GM12864 (cell line): ENCODE data around the gene LCE2D.

Experiments
- DNase-seq: peaks from one replicate; pipeline ENCODE4 v3.0.0-alpha.2; 2011; ENCODE audit warnings: low read depth
- H3K4me3 ChIP-seq: 2 replicates; pipeline ENCODE4 v1.5.1; 2011; ENCODE audit warnings: mild to moderate bottlenecking, low read depth, low read length, control low read depth
- CTCF ChIP-seq: IDR thresholded peaks from 2 replicates; pipeline ENCODE4 v1.5.1; 2011; ENCODE audit warnings: low read depth, mild to moderate bottlenecking, moderate library complexity, low read length, control low read depth, inconsistent platforms; ENCODE audit errors: missing control alignments

The LCE2D gene

DNA sequence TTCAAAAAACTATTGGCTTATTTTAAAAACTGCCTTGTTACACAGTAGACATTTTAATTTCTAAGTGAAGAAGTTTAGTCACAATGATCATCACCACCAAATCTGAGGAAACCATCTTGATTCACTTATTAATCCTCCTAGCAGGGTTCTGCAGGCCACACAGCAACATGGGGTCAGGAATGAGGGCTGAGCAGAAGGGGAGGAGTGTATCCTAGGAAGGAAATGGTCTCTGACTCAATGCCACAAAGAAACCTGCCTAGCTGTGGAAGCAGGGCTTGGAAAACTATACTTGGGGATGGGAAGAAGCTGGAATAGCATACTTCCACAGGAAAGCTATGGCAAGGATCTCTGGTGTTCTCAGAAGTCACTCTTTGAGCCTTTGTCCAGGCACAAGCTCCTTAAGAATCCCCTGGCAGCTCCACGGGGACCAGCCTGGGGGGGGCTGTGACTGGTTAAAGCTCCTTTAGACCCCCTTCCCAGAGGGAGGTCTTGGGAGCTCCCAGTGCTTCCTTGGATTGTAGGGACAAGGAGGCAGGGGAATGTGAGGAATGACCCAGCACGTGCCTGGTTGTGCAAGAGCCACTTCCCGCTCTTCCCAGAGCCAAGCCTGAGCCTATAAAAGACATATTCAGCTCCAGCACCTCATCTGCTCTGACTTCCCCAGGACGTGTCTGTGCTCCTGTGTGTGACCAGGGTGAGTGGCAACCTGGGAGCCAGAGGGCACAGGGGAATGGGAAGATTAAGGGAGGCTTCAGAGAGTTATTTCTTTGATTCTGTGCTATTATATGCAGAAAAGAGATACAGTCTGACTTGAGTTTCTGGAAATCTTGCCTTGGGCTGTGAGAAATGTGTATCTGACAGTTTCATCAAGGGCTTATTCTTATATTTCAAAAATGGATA, 34.8 kb downstream of the LCE2D start, which contains the start of gene LCE2A:
Gene LCE2A, plus strand, starts transcription at position 645 of the 900 bp plus-strand sequence. CDS start 557 bp downstream, outside the sequence.
- no peak for DNase-seq
- H3K4me3 ChIP-seq: no peak within 1 kb of the TSS
- no peak for TF ChIP-seq CTCF

DNA sequence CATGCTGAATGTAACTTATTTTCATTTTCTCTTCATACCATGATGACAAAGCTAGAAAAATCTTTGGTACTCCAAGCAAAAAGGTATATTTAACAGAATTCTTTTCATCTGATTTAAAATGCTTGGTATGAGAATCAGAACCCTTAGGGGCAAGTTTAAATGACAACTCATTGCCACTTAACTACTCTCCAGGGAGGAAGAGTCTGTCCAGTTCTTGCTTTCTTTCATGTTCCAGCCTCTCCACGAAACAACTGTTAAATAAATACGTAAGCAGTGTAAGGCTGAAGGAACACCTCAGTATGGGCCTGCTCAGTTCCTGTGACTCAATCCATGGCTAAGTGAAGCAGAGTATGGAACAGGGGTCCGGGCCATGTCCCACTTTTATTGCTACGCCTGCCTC, 36.6 kb downstream of the LCE2D start:
- TF ChIP-seq CTCF: no peak
- H3K4me3 ChIP-seq: no peak overlapping the region
- no peak for DNase-seq

DNA sequence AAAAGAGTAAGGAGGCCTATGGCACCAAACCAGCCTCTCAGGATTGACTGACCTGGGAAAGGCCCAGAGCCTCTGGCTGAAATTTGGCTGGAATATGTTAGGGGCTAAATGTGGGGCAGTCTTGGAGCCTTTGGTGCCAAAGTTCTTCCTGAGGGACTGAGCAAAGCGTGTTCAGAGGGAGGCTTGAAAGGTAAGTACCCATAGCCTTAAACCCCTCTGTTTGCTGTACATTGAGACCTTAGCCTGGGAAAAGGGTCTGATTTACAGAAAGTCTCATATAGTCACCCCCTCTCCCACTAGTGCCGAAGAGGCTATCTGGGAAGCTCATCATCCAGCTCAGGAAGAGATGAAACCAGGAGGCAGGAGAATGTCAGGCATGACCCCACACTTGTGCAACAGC, 44.7 kb downstream of the LCE2D start, which contains the start of gene LCE4A:
Gene LCE4A, plus strand, starts transcription at position 301 of the 400 bp plus-strand sequence. CDS start 916 bp downstream, outside the sequence.
- H3K4me3 ChIP-seq: no peak within 1 kb of the TSS
- no peak for TF ChIP-seq CTCF
- no peak for DNase-seq
